Right cardiac atrium (tissue), 5 donors: ENCODE data around the gene CFAP97D1. TPM values are rescaled to one million over a fixed set of nuclear protein-coding genes. Genes with fewer than 3 reads are reported as not detected.
A peak's percentile ranks its signal among the peaks of the same experiment; 100 is the strongest.

Experiments
- ATAC-seq, 2 donors: fragments of 200-7000 bp; cut with Tn5 transposase; one replicate each; pipeline versions ENCODE4 v1.8.0 to v1.9.1; 2020; ENCODE audit warnings: moderate library complexity in 2 of 2, mild to moderate bottlenecking in 1 of 2
- DNase-seq, 3 donors: peaks; one replicate each; pipeline ENCODE4 v3.0.0-alpha.2; 2020
- H3K27ac ChIP-seq: one replicate; pipeline ENCODE4 v1.5.1; 2013; ENCODE audit warnings: mild to moderate bottlenecking, low read length, control low read depth, moderate library complexity
- H3K27me3 ChIP-seq: one replicate; pipeline ENCODE4 v1.6.1; 2013; ENCODE audit not compliant: control insufficient read depth, insufficient read depth
- H3K4me1 ChIP-seq: one replicate; pipeline ENCODE4 v1.6.1; 2013; ENCODE audit warnings: low read length; ENCODE audit not compliant: control insufficient read depth, insufficient read depth
- H3K4me3 ChIP-seq: one replicate; pipeline ENCODE4 v1.5.1; 2013; ENCODE audit warnings: low read length, control low read depth
- H3K9me3 ChIP-seq: one replicate; pipeline ENCODE4 v1.6.1; 2013; ENCODE audit warnings: low read length; ENCODE audit not compliant: control insufficient read depth
- WGBS: extraction: QIAGEN DNeasy Blood & Tissue Kit; methylation state at CpG from one replicate; pipeline ENCODE4 v1.1.7; 2013; 5-methylcytosine and 5-hydroxymethylcytosine counted together
- intact Hi-C, 4 donors: fragments of 100-400 bp; cut with DNase I; formaldehyde crosslinking; loops; one replicate each; pipeline versions ENCODE4 v1.11.0 to v1.14.0; 2022 to 2023
- polyA plus RNA-seq: library from polyadenylated mRNA; stranded (reverse); fragments of 200-250 nt; gene quantifications from one replicate; pipeline ENCODE4 v1.2.3, GENCODE V29; 2013
- total RNA-seq, 4 donors: library from RNA; stranded (reverse); fragmentation: NEBNext Ultra II Directional; extraction: Animal tissue kit (Norgen Biotek cat#: 25700); gene quantifications; one replicate each; pipeline ENCODE4 v1.2.1, GENCODE V29; 2021
- donor health status: healthy with polysubstance abuse.
- donor health status: DM: no; HTN: yes; CAD: no.
- donor health status: DM: no; HTN: no; CAD: no.
- donor health status: DM: no; HTN: yes; CAD: no; lungs with severe emphysema.
- donor health status: DM: yes; HTN: yes; CAD: no.

The CFAP97D1 gene
- total and polyA plus RNA-seq, 5 donors = 0.02 to 0.28 TPM; not detected in 3

DNA sequence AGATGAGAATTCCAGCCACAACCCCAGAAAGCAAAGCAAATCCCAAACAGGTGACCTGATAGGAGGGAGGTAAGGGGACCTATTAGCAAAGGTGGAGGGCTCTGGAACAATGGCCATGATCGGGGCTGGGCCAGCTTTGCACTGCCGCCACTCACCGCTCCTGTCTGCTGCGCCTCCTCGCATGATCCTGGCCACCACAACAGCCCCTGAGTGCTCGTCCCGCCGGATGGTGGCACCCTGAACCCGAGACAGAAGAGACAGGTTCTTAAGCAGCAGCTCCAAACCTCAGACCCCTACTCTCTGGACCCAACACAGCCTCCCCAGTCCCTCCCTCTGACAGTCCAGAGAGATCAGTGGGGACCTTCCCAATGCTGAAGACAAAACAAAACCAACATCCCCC, 47.4 kb downstream of the CFAP97D1 start:
- ATAC-seq (no peak), DNase-seq (no peak)
- Histone ChIP-seq H3K9me3 (no peaks in the 10 kb centered on the region), H3K27me3 (no peaks in the 10 kb centered on the region), H3K4me3 (no peak overlapping the region), H3K4me1 (peaks cover 8% of the 10 kb centered on the region), H3K27ac (peak overlapping the region; percentile 64)
- intact Hi-C loops = no loop called here
- 90% methylated on average over 9 of the region's 9 CpGs for WGBS

DNA sequence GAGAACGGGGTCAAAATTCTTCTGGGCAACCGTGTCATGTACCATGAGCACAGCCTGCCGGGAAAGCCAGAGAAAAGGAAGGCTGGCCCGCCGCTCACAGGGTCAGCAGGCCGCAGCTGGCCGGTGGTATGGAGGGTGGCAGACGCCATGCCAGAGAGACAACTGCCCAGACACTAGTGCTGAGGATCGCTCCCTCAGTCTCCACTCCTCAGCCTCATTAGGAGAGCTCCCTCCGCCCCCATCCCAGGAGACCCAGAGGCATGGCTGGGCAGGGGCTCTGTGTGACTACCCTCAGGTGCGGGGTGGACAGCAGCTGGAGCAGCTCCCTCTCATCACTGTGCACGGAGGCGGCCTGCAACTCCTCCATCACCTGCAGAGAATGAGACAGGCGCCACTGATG, 49.5 kb downstream of the CFAP97D1 start:
- Histone ChIP-seq H3K4me3 (no peak overlapping the region), H3K4me1 (no peaks in the 10 kb centered on the region), H3K27me3 (no peaks in the 10 kb centered on the region), H3K9me3 (no peaks in the 10 kb centered on the region), H3K27ac (peak overlapping the region; percentile 73)
- DNase-seq (no peak), ATAC-seq (no peak)
- 80% methylated on average over 14 of the region's 14 CpGs for WGBS
- intact Hi-C loops = loop anchor here in 1 of 4 donors (5.0 kb wide), 1 partner anchor 52 kb away; the partner anchor contains the start of gene DUSP3

DNA sequence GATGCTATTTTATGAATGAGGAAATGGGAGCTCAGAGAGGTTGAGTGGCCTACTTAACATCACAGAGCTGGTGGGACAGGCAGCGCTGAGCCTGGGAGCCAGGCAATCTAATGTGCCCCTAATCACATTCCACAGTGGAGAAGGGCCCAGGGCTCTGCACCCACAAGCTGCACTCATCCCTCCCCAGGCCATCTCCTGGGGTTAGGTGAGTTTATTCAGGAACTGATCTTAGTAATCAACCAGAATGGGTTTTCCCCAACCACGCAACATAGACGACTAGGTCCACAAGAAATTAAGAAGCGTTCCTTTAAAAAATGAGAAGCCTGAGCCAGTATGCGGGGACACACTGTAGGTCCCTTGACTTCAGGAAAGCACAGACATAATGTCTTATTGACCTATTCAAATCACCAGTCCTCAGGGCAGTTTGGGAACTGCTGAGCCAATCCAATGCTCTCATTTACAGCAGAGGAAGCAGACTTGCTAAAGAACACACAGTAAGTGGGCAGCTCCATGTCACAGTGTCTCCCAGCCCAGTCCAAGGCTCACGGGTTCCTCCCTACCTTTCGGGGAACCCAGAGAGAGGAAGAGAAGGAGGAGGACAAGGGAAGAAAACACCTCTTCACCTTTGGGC, 50.4 kb downstream of the CFAP97D1 start:
- Histone ChIP-seq H3K4me1 (no peaks in the 10 kb centered on the region), H3K4me3 (no peak overlapping the region), H3K9me3 (no peaks in the 10 kb centered on the region), H3K27me3 (no peaks in the 10 kb centered on the region), H3K27ac (peak overlapping the region; percentile 73)
- WGBS = 80% methylated on average over 7 of the region's 7 CpGs
- intact Hi-C loops = loop anchor here in 1 of 4 donors (5.0 kb wide), 1 partner anchor 53 kb away; the partner anchor contains the start of gene DUSP3
- DNase-seq = no peak
- ATAC-seq = no peak

DNA sequence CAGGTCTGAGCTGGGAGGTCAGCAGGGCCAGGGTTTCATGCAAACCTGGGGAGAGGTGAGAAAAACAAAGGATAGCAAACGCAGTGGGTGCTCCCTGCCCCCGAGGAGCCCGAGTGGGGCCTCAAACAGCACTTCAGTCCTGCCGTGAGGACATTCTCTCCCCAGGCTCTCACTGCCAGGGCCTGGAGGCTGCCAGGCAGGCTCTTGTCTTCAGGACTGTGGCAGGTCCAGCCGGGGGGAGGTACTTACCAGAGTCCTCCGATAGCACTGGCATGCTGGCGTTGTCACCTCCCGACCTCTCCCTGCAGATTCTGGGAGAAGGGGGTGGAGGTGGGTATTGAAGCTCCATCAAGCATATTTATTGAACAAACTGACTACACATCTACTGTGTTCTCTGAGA, 51.4 kb downstream of the CFAP97D1 start:
- H3K27me3 ChIP-seq = no peaks in the 10 kb centered on the region
- peak overlapping the region; percentile 78 for H3K4me3 ChIP-seq
- peak overlapping the region; percentile 73 for H3K27ac ChIP-seq
- ATAC-seq (peak; percentile 65 to 81), DNase-seq (peak; percentile 71 to 90 (median 89))
- no peaks in the 10 kb centered on the region for H3K9me3 ChIP-seq
- H3K4me1 ChIP-seq = no peaks in the 10 kb centered on the region
- intact Hi-C loops = loop anchor here in 1 of 4 donors (5.0 kb wide), 1 partner anchor 54 kb away; the partner anchor contains the start of gene DUSP3
- 66% methylated on average over 8 of the region's 8 CpGs for WGBS

DNA sequence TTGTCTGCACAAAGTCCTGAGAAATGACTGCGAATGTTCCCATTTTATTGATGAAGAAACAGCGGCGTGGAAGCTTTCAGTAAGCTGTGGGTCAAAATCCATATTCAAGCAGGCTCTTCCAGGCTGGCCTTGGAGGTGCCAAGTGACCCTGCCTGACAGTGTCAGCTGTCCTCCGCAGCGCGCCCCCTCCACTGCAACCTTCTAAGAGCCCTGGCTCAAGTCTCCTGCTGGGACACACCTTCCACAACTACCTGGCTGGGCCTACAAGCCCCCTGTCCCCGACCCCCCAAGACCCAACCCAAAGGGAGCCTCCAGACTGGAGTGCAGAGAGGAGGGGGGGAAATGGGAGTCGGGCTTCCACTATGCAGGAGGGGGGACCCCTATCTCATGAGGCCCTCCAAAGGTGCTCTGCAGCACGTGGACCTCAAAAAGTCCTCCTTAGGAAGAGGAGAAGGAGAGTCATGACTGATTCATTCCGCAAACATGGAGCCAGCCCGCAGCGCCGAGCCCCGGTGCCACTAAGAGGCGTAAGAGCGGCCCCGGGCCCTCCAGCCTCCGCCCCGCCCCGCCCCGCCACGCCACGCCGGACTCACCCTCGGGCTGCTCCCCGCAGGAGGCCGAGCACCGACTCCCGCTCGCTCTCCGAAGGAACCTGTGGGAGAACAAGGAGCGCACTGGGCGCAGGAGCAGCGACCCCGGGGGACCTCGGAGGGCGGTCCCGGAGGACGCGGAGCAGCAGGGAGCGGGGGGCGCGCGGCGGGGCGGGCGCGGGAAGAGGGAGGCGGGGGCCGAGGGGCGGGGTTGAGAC, 52.1 kb downstream of the CFAP97D1 start:
- no peaks in the 10 kb centered on the region for H3K9me3 ChIP-seq
- WGBS = 9% methylated on average over 49 of the region's 51 CpGs
- intact Hi-C loops = loop anchor here in 1 of 4 donors (5.0 kb wide), 1 partner anchor 55 kb away; the partner anchor contains the start of gene DUSP3
- no peaks in the 10 kb centered on the region for H3K4me1 ChIP-seq
- DNase-seq = peak; percentile 69 to 87 (median 83)
- ATAC-seq = peak; percentile 48 to 65
- peak overlapping the region; percentile 78 for H3K4me3 ChIP-seq
- peak overlapping the region; percentile 63 for H3K27ac ChIP-seq
- no peaks in the 10 kb centered on the region for H3K27me3 ChIP-seq

DNA sequence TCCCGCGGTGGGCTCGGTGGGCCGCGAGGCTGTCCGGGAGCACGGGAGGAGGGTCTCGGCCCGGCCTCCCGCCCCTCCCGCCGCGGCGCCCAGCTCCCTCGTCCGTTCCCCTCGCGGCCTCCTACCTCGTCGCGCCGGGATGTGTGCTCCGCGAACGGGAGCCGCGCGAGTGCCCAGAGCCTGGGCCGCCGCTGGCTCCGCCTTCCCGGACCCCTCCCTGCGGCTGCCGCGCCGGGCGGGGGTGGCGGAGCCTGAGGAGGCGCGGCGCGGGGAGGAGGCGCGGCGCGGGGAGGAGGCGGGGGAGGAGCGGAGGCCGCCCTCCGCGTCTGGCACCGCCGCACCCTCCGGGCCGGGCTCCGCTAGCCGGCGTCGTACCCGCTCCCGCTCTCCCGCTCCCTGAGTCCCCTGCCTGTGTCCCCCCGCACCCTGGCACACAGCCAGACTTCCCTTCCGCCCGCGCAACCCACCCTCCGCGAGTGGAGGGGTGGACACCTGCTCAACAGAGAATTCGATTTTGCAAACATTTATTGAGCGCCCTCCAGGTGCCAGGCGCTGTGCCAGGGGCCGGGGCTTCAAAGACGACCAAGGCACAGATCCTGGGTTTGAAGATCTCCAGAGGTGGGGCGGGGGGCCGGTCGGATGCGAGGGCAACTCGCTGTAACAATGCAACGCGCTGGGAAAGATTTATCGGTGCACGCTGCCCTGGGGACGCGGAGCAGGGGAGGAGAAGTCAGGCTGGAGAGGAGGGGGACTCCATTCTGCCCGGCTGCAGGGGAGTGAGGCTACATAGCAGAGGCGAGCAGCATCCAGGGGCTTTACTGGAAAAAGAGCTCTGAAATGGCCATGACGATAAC, 53.0 kb downstream of the CFAP97D1 start, which contains the start of gene MPP3:
MPP3 (minus strand) TSS at position 171 of the 854 bp plus-strand sequence. CDS start 1,240 bp downstream, outside the sequence.
- Histone ChIP-seq H3K27me3 (no peaks in the 10 kb centered on the region), H3K9me3 (no peaks in the 10 kb centered on the region), H3K4me1 (no peaks in the 10 kb centered on the region), H3K27ac (peak within 1 kb of the TSS; percentile 63), H3K4me3 (peak within 1 kb of the TSS; percentile 78)
- ATAC-seq = peak; percentile 88 to 90
- intact Hi-C loops = loop anchor here in 1 of 4 donors (5.0 kb wide), 1 partner anchor 56 kb away; the partner anchor contains the start of gene DUSP3
- WGBS = 2% methylated on average over 86 of the region's 87 CpGs
- peak; percentile 76 to 93 (median 90) for DNase-seq

DNA sequence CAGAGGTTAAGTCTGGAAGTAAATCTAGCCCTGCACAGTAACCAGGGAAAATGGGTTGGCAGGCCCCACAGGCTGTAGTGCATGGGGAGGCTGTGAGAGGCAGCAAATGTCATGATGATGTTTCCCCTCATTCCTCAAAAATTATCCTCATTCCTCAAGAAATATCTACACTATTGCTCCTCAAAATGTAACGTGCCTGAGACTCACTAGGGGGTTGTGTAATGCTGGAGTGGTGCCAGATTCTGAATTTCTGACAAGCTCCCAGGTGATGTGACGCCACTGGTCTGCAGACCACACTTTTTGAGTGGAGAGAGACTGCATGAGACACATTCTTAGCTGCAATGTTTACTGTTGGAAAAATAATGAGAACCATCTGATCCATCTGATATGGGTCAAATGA, 53.9 kb downstream of the CFAP97D1 start:
- H3K27me3 ChIP-seq = no peaks in the 10 kb centered on the region
- no peak for ATAC-seq
- no peaks in the 10 kb centered on the region for H3K9me3 ChIP-seq
- no peak overlapping the region for H3K27ac ChIP-seq
- 65% methylated on average over 2 of the region's 2 CpGs for WGBS
- intact Hi-C loops = loop anchor here in 1 of 4 donors (5.0 kb wide), 1 partner anchor 57 kb away; the partner anchor contains the start of gene DUSP3
- no peak for DNase-seq
- H3K4me3 ChIP-seq = no peak overlapping the region
- H3K4me1 ChIP-seq = no peaks in the 10 kb centered on the region

Other genes with a start within 250 kb of the CFAP97D1 start
- 1 to 10 TPM in 1 of 4 donors, under 1 TPM in 2, not detected in 1; 0.14 to 2.1 (median 0.59) TPM for gene ETV4, start 234.1 kb upstream of the CFAP97D1 start, total RNA-seq
- gene ETV4, start 234.1 kb upstream of the CFAP97D1 start, polyA plus RNA-seq = 0.27 TPM
- 10 to 100 TPM in 2 of 4 donors, 1 to 10 TPM in 2; 4.2 to 16.8 (median 7.6) TPM for gene MEOX1, start 118.5 kb upstream of the CFAP97D1 start, total RNA-seq
- 11.2 TPM for gene MEOX1, start 118.5 kb upstream of the CFAP97D1 start, polyA plus RNA-seq
- 1 to 10 TPM in 1 of 4 donors, under 1 TPM in 2, not detected in 1; 0.29 to 2.0 (median 0.34) TPM for gene SOST, start 21.6 kb upstream of the CFAP97D1 start, total RNA-seq
- 1.6 TPM for gene SOST, start 21.6 kb upstream of the CFAP97D1 start, polyA plus RNA-seq
- 100 to 1,000 TPM; 144 to 180 (median 154) TPM for gene DUSP3, start 1.5 kb upstream of the CFAP97D1 start, total RNA-seq
- 137 TPM for gene DUSP3, start 1.5 kb upstream of the CFAP97D1 start, polyA plus RNA-seq
- gene MPP3, start 52.7 kb downstream of the CFAP97D1 start, total RNA-seq = 10 to 100 TPM; 42.1 to 77.4 (median 61.5) TPM
- 46.1 TPM for gene MPP3, start 52.7 kb downstream of the CFAP97D1 start, polyA plus RNA-seq
- gene CD300LG, start 66.7 kb downstream of the CFAP97D1 start, total RNA-seq = 10 to 100 TPM in 3 of 4 donors, 1 to 10 TPM in 1; 3.8 to 29.2 (median 10.9) TPM
- 20.8 TPM for gene CD300LG, start 66.7 kb downstream of the CFAP97D1 start, polyA plus RNA-seq
- gene MPP2, start 127.1 kb downstream of the CFAP97D1 start, total RNA-seq = 10 to 100 TPM in 3 of 4 donors, 1 to 10 TPM in 1; 8.7 to 20.7 (median 15.9) TPM
- 8.8 TPM for gene MPP2, start 127.1 kb downstream of the CFAP97D1 start, polyA plus RNA-seq
- not detected for gene PPY, start 162.0 kb downstream of the CFAP97D1 start, total RNA-seq
- not detected for gene PPY, start 162.0 kb downstream of the CFAP97D1 start, polyA plus RNA-seq
- not detected for gene PYY, start 173.5 kb downstream of the CFAP97D1 start, total RNA-seq
- not detected for gene PYY, start 173.5 kb downstream of the CFAP97D1 start, polyA plus RNA-seq
- 1 to 10 TPM; 1.2 to 4.0 (median 2.3) TPM for gene NAGS, start 224.2 kb downstream of the CFAP97D1 start, total RNA-seq
- gene NAGS, start 224.2 kb downstream of the CFAP97D1 start, polyA plus RNA-seq = 1.8 TPM
- 10 to 100 TPM; 13.7 to 21.1 (median 19.3) TPM for gene TMEM101, start 234.5 kb downstream of the CFAP97D1 start, total RNA-seq
- gene TMEM101, start 234.5 kb downstream of the CFAP97D1 start, polyA plus RNA-seq = 19.8 TPM